CD4-positive, alpha-beta T cell treated with Interleukin-10 for 1 hour (primary cell): ENCODE data around the gene CELA3A.

ENCODE experiments used
- DNase-seq: peaks from one replicate; pipeline ENCODE4 v3.0.0-alpha.2; 2020

The CELA3A gene

GRCh38 chr1:22052115-22053016, 50.9 kb downstream of the CELA3A start, which contains the start of gene CDC42:
Gene CDC42 (plus strand): TSS chr1:22052709. CDS start chr1:22078479, 25,770 bp downstream.
- DNase-seq: peak; percentile 98

- peak; percentile 75 for DNase-seq
These were observed 51.8 kb downstream of the CELA3A start for GRCh38 chr1:22053017-22053860.

GRCh38 chr1:22053861-22054770, 52.7 kb downstream of the CELA3A start:
- DNase-seq: peak; percentile 53

- DNase-seq: no peak
These were observed 54.0 kb downstream of the CELA3A start for GRCh38 chr1:22055463-22055862.

- no peak for DNase-seq
These were observed 54.6 kb downstream of the CELA3A start for GRCh38 chr1:22056043-22056442.

GRCh38 chr1:22056936-22057335, 55.5 kb downstream of the CELA3A start:
- no peak for DNase-seq

GRCh38 chr1:22057861-22058260, 56.4 kb downstream of the CELA3A start:
- no peak for DNase-seq
